Natural killer cell (primary cell): ENCODE results near the gene MKKS. TPM values are rescaled to one million over a fixed set of nuclear protein-coding genes. Genes with fewer than 3 reads are reported as not detected.

ENCODE experiments used
- ATAC-seq, 3 donors: fragments of 150-1000 bp in 2 of 3; fragments of 200-7000 bp in 1 of 3; cut with Tn5 transposase; 1 replicate in 1 of 3; 2 replicates in 2 of 3; pipeline ENCODE4 v1.10.0; 2021; ENCODE audit warnings: mild to moderate bottlenecking in 2 of 3, moderate library complexity in 2 of 3
- DNase-seq, 2 donors: peaks; one replicate each; pipeline versions ENCODE4 v3.0.0 to v3.0.0-alpha.2; 2013 to 2021; ENCODE audit warnings: mixed read lengths in 1 of 2
- H3K27ac ChIP-seq: one replicate; pipeline ENCODE4 v1.5.1; 2013; ENCODE audit warnings: mild to moderate bottlenecking, low read length
- H3K27me3 ChIP-seq: one replicate; pipeline ENCODE4 v1.6.1; 2013; ENCODE audit warnings: low read length; ENCODE audit not compliant: control insufficient read depth, insufficient read depth
- H3K36me3 ChIP-seq: one replicate; pipeline ENCODE4 v1.6.1; 2013; ENCODE audit warnings: low read length; ENCODE audit not compliant: control insufficient read depth, insufficient read depth
- H3K4me1 ChIP-seq: one replicate; pipeline ENCODE4 v1.6.1; 2013; ENCODE audit warnings: low read length; ENCODE audit not compliant: control insufficient read depth, insufficient read depth
- H3K4me3 ChIP-seq: one replicate; pipeline ENCODE4 v1.5.1; 2013; ENCODE audit warnings: low read length
- H3K9me3 ChIP-seq: one replicate; pipeline ENCODE4 v1.6.1; 2013; ENCODE audit warnings: low read length; ENCODE audit not compliant: control insufficient read depth, insufficient read depth
- H3K27ac Mint-ChIP-seq, 2 donors: one replicate each; pipeline ENCODE4 v1.8.0; 2022; ENCODE audit warnings: mild to moderate bottlenecking in 2 of 2, mixed read lengths in 2 of 2, moderate library complexity in 1 of 2
- H3K27me3 Mint-ChIP-seq, 2 donors: one replicate each; pipeline ENCODE4 v1.8.0; 2022; ENCODE audit warnings: low read depth in 2 of 2, mixed read lengths in 2 of 2
- H3K36me3 Mint-ChIP-seq: one replicate; pipeline ENCODE4 v1.8.0; 2022; ENCODE audit warnings: mixed read lengths
- H3K4me1 Mint-ChIP-seq, 2 donors: one replicate each; pipeline ENCODE4 v1.8.0; 2022; ENCODE audit warnings: mixed read lengths in 2 of 2
- H3K4me3 Mint-ChIP-seq: one replicate; pipeline ENCODE4 v1.8.0; 2022; ENCODE audit warnings: mild to moderate bottlenecking, moderate library complexity, mixed read lengths
- H3K9me3 Mint-ChIP-seq, 2 donors: one replicate each; pipeline ENCODE4 v1.8.0; 2022; ENCODE audit warnings: mixed read lengths in 2 of 2
- WGBS: methylation state at CpG from one replicate; pipeline ENCODE4 v1.1.7; 2013; ENCODE audit warnings: missing lambda C conversion rate; ENCODE audit not compliant: insufficient coverage; 5-methylcytosine and 5-hydroxymethylcytosine counted together
- intact Hi-C: fragments of 100-400 bp; cut with micrococcal nuclease; formaldehyde crosslinking; loops from one replicate; pipeline ENCODE4 v1.14.2; 2022
- total RNA-seq, 4 donors: library from RNA; stranded (reverse); fragments of 120-200 nt in 1 of 4; gene quantifications; one replicate each; pipeline versions ENCODE4 v1.2.3 to v1.2.4, GENCODE V29; 2013 to 2022
- TF ChIP-seq, protein P1 (sequence below): fragments of 200-600 bp; IDR thresholded peaks from one replicate; pipeline ENCODE4 v1.8.0; 2022; ENCODE audit warnings: antibody characterized with exemption

Gene MKKS
- total RNA-seq, 3 donors from 2014 or later (not counting 1 experiment from before 2014, with no cell fraction given), result 3.5 to 6.2 (median 3.6) TPM

DNA sequence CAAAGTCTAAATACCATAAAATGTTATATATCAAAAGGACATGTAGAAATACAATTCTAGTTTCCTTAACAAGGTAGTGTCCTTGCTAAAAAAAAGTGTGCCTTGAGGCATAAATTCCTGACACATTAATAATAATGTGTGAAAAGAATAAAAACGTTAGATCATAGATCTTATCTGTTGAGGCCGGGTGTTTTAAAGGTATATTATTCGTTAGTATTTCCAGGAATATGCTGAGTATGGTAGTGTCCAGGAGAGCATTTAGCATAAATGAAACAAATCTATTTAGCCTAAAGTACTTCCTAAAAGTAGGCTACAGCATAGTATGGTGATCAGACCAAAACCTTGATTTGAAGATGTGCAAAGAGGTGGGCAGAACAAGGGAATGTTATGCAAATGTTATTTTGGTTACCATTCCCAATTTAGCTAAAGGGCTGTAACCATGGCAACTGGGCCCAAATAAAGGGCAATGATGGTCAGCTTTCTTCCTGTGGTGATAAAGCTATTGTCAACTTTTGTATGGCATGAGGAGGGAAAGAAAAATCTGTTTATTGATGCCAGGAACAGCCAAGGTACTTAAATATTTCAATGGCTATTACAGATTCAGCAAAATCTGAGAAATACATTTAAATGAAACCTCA is 18.9 kb downstream of the MKKS start:
- Mint-ChIP-seq H3K36me3 (no peaks in the 10 kb centered on the region), H3K27ac (peak overlapping the region in 1 of 2 donors; percentile 10), H3K4me3 (no peak overlapping the region), H3K9me3 (no peaks in the 10 kb centered on the region), H3K27me3 (no peaks in the 10 kb centered on the region), H3K4me1 (peaks cover 6 to 17% of the 10 kb centered on the region in 2 donors)
- no peaks in the 10 kb centered on the region for H3K9me3 ChIP-seq
- ATAC-seq, result no peak
- H3K27me3 ChIP-seq, result no peaks in the 10 kb centered on the region
- H3K4me3 ChIP-seq, result no peak overlapping the region
- intact Hi-C loops, result no loop called here
- H3K27ac ChIP-seq, result no peak overlapping the region
- peaks cover 15% of the 10 kb centered on the region for H3K36me3 ChIP-seq
- WGBS, result 71% methylated on average over 3 of the region's 3 CpGs
- no peaks in the 10 kb centered on the region for H3K4me1 ChIP-seq
- no peak for DNase-seq
- TF ChIP-seq, protein P1, sequence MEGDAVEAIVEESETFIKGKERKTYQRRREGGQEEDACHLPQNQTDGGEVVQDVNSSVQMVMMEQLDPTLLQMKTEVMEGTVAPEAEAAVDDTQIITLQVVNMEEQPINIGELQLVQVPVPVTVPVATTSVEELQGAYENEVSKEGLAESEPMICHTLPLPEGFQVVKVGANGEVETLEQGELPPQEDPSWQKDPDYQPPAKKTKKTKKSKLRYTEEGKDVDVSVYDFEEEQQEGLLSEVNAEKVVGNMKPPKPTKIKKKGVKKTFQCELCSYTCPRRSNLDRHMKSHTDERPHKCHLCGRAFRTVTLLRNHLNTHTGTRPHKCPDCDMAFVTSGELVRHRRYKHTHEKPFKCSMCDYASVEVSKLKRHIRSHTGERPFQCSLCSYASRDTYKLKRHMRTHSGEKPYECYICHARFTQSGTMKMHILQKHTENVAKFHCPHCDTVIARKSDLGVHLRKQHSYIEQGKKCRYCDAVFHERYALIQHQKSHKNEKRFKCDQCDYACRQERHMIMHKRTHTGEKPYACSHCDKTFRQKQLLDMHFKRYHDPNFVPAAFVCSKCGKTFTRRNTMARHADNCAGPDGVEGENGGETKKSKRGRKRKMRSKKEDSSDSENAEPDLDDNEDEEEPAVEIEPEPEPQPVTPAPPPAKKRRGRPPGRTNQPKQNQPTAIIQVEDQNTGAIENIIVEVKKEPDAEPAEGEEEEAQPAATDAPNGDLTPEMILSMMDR, result no peak

DNA sequence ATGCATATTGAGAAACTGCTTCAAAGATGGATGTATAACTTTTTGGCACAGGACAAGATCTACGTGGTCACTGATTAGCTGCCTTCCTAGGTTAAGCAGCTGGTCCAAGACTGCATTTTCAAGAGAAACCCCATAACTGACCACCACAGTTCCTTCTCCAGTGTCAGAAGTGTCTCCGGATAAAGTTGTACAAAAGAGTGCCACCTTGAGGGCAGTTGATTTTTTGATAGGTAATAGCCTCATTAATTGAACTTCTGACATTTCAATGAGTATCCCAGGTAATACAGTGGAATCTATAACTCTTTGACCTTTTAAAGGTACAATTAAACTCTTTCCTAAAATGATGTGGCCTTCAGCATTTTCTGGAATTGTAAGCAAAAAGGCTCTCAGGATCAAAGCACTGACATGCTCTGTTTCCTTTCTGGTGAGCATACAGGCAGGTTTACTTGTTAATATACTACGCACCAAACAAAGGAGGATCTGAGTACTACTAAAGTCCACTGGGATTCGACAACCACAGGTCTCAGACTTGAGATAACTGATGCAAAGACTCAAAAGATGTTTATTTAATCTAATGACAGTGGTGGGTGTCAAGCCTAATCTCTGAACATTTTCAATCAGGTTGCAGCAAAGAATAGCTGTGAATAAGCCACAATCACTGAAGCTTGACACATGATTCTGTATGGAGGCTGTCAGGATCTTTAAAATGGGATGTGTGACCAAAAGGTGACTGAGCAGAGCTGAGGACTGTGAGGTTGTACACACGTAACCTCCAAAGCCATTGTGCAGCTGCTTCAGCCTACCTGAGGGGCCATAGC is 21.2 kb downstream of the MKKS start:
- no peak overlapping the region for H3K4me3 ChIP-seq
- Mint-ChIP-seq H3K27me3 (no peaks in the 10 kb centered on the region), H3K36me3 (no peaks in the 10 kb centered on the region), H3K27ac (no peak overlapping the region), H3K4me1 (peaks cover 5 to 16% of the 10 kb centered on the region in 2 donors), H3K9me3 (no peaks in the 10 kb centered on the region), H3K4me3 (no peak overlapping the region)
- intact Hi-C loops, result no loop called here
- TF ChIP-seq, protein P1, result no peak
- H3K4me1 ChIP-seq, result no peaks in the 10 kb centered on the region
- DNase-seq (no peak), ATAC-seq (no peak)
- H3K9me3 ChIP-seq, result no peaks in the 10 kb centered on the region
- WGBS, result 92% methylated on average over 4 of the region's 5 CpGs
- peaks cover 12% of the 10 kb centered on the region for H3K36me3 ChIP-seq
- H3K27ac ChIP-seq, result no peak overlapping the region
- H3K27me3 ChIP-seq, result no peaks in the 10 kb centered on the region

DNA sequence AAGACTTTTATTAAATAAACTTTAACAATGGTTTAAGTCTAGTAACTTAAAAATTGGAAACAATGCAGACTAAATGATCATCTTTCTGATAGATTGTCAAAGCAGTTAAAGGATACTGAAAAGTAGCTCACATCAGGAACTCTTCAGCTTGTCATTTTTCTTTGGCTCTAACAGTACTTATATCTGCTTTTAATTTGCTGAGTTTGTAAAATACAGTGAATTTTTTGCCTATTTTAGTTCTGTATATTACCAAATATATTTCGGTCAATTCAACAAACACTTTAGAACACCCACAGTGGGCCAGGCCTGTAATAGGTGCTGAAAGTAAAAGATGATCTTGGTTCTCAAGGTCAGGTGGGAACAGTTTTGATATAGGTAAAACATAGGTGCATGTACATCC is 22.3 kb downstream of the MKKS start:
- H3K27me3 ChIP-seq, result no peaks in the 10 kb centered on the region
- peak overlapping the region in 1 of 2 donors; percentile 15 for H3K27ac Mint-ChIP-seq
- no peaks in the 10 kb centered on the region for H3K9me3 Mint-ChIP-seq
- H3K4me3 ChIP-seq, result no peak overlapping the region
- peaks cover 20% of the 10 kb centered on the region for H3K36me3 ChIP-seq
- no peak overlapping the region for H3K27ac ChIP-seq
- H3K4me3 Mint-ChIP-seq, result no peak overlapping the region
- H3K4me1 ChIP-seq, result no peaks in the 10 kb centered on the region
- TF ChIP-seq, protein P1, result no peak
- peaks cover 0 to 12% of the 10 kb centered on the region in 2 donors for H3K4me1 Mint-ChIP-seq
- no CpG with 5 or more reads among the region's 1 CpG for WGBS
- H3K36me3 Mint-ChIP-seq, result no peaks in the 10 kb centered on the region
- ATAC-seq (no peak), DNase-seq (no peak)
- H3K27me3 Mint-ChIP-seq, result no peaks in the 10 kb centered on the region
- H3K9me3 ChIP-seq, result no peaks in the 10 kb centered on the region
- intact Hi-C loops, result no loop called here
